ENCODE results near the gene AAGAB. TPM values are rescaled to one million over a fixed set of nuclear protein-coding genes. Genes with fewer than 3 reads are reported as not detected.
A peak's percentile ranks its signal among the peaks of the same experiment; 100 is the strongest.
"Not testable (repeated sequence)": the region's sequence is repeated elsewhere in the genome, so short reads cannot be mapped to it uniquely, and the experiment has no call there.

Gene AAGAB
- total RNA-seq, 1 experiment from 2014 or later, result 87.8 TPM

DNA sequence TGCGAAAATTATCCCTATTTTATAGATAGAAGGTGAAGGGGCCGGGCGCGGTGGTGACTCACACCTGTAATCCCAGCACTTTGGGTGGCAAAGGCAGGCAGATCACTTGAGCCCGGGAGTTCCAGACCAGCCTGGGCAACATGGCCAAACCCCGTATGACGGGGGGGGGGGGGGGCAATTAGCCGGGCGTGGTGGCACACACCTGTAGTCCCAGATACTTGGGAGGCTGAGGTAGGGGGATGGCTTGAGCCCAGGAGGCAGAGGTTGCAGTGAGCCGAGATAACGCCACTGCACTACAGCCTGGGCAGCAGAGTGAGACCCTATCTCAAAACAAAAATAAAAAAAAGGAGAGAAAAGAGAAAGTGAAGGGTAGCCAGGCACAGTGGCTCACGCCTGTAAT, 1.4 kb downstream of the AAGAB start:
- DNase-seq (ENCODE audit: low spot score), result no peak

DNA sequence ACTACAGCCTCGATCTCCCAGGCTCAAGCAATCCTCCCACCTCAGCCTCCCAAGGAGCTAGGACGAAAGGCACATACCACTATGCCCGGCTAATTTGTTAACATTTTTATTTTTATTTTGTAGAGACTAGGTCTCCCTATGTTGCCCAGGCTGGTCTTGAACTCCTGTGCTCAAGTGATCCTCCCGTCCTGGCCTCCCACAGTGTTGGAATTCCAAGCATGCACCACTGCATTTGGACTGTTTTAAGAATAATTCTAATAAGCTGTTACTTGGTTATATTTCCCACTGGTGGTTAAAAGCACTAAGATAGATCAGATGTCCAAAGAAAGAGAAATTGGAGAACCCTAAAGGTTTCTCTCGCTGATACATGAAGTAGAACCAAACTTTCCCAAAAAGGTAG, 3.1 kb downstream of the AAGAB start:
- no peak for DNase-seq (ENCODE audit: low spot score)

- no peak for DNase-seq (ENCODE audit: low spot score)
Measured at GRCh38 chr15:67249830-67250229, 4.6 kb downstream of the AAGAB start.

DNA sequence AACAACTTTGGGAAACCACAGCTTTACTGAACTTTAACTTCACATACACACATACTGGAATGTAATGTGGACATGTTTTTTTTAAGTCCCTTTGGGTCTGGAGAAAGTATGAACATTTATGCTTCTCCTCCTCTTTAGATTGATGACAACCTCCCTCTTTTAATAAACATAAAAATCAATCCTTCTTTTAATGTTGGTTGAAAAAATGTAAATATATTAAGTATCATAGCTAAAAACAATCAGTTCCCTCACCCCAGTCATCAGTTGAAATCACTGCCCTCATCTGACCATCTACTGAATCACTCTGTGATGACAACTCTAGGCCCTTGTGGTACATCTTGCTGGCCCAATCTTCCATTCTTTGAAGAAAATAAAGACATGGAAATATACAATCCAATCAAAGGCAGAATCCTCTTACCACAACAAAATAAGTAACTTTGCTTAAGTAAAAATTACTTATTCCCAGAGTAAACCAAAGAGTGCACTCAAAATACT, 6.4 kb downstream of the AAGAB start:
- no peak for DNase-seq (ENCODE audit: low spot score)

DNA sequence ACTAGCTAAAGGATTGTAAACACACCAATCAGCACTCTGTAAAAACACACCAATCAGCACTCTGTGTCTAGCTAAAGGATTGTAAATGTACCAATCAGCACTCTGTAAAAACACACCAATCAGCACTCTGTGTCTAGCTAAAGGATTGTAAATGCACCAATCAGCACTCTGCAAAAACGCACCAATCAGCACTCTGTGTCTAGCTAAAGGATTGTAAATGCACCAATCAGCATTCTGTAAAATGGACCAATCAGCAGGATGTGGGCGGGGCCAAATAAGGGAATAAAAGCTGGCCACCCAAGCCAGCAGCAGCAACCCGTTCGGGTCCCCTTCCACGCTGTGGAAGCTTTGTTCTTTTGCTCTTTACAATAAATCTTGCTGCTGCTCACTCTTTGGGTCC, 7.9 kb downstream of the AAGAB start:
- not testable (repeated sequence) for DNase-seq (ENCODE audit: low spot score)

GRCh38 chr15:67244971-67245478, 9.4 kb downstream of the AAGAB start:
- no peak for DNase-seq (ENCODE audit: low spot score)

GRCh38 chr15:67242708-67243111, 11.8 kb downstream of the AAGAB start:
- DNase-seq (ENCODE audit: low spot score), result peak; percentile 40

DNA sequence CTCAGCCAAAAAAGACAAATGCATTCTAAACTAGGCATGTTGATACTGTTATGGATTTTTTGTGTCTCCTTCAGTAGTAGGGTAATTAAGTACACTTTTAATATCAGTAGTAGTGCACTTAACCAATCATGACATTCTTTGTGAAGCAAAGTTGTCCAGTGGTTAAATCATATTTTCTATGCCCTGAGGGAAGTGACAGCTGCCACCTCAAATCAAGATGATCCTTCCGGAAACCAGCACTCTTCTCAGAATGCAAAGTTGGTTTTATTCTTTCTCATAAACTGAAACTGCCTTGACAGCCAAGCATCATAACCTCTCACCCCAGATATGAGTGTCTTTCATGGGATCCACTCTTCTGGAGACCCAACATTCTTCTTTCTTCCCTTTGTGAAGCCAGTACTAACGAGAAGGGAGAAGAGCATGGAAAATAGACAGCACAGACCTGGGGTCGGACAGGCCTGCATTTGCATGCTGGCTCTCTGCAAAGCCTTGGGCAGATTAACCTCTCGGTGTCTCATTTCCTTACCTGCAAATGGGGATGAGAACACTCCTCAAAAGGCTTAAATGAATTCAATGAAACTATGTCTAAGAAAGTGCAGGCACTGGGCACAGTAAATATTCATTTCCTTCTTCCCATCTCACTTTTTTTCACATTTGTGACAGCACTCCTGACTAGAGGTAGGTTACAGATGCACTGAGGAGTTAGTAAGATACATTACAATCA, 13.2 kb downstream of the AAGAB start:
- no peak for DNase-seq (ENCODE audit: low spot score)

- peak; percentile 39 for DNase-seq (ENCODE audit: low spot score)
Measured at GRCh38 chr15:67240235-67241131, 14.0 kb downstream of the AAGAB start.

- no peak for DNase-seq (ENCODE audit: low spot score)
Measured at GRCh38 chr15:67232591-67232990, 21.9 kb downstream of the AAGAB start.

- no peak for DNase-seq (ENCODE audit: low spot score)
Measured at GRCh38 chr15:67230504-67230903, 24.0 kb downstream of the AAGAB start.

- no peak for DNase-seq (ENCODE audit: low spot score)
Measured at GRCh38 chr15:67228286-67228685, 26.2 kb downstream of the AAGAB start.

DNA sequence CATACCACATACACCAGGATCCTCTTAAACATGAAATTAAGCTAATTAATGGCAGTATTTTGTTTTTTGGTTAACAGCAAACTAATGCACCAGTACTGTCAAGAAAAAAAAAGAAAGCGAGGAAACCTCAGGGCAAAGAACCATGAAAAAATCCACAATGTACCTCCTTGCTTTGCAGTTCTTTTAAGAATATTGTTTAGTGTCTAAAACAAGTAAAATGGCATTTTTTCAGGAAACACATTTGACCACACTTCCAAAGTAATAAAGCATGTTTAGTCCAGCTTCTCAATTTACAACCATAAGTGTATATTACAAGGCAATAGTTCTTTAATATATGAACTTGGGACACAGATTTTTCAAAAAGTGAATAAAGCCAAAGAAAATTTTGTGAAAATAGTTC, 26.6 kb downstream of the AAGAB start:
- DNase-seq (ENCODE audit: low spot score), result no peak

DNA sequence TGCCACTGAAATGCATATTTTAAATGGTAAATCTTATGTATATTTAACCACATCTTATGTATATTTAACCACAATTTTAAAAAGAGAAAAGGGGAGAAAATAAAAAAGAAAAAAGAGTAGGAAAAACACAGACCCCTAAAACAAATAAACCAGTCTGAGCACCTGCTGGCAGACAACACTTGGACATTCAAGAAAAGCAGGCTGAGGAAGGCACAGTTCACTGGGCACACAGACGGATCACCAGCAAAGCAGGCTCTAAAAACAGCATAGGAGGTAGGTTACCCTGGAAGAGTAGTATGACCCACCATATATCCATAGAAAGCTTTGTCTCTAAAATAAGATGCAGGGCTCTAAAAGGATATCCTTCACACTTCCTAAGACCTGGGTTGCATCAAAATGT, 27.0 kb downstream of the AAGAB start:
- no peak for DNase-seq (ENCODE audit: low spot score)

DNA sequence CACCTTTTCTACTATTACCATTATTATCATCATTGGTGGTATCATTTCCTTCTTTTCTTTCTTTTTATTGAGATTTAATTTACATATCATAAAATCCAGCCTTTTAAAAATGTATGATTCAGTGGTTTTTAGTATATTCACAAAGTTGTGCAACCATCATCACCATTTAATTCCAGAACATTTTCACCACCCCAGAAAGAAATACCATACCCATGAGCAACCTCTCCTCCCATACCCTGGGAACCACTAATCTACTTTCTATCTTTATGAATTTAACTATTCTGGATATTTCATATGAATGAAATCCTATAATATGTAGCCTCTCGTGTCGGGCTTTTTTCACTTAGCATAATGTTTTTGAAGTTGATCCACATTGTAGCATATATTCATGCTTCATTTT, 29.1 kb downstream of the AAGAB start:
- DNase-seq (ENCODE audit: low spot score), result no peak

DNA sequence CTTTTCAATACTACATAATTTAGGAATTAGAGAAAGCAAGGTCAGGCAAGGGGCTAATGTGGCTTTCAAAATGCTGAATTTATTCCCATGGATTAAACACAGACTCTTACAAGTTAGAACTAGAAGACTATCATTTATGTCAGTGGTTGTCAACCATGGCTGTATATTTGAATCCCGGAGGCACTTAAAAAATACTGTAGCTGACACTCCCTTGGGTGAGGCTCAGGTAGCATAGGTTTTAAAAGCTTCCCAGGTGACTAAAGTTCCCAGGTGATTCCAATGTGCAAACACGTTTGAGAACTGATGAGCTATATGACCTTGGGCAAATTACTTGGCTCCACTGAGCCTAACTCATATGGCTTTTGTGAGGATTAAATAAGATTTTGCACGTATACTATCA, 29.6 kb downstream of the AAGAB start:
- DNase-seq (ENCODE audit: low spot score), result no peak

- no peak for DNase-seq (ENCODE audit: low spot score)
Measured at GRCh38 chr15:67219288-67219687, 35.2 kb downstream of the AAGAB start.

DNA sequence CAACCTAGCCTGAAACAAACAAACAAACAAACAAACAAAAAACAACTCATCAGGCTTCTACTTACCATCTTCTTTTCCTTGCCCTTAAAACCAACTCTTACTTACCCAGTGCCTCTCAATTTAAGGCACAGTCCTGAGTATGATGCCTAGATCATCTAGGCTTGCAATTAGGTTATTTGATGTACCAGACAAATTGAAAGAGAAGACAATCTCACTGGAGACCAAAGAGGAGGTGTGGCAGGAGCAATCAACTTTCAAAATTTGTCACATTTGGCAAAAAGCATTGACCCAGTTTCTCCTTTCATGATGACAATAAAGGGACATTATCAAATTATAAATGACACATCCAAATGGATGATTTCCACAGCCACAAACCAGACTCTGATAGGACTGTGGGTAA, 36.0 kb downstream of the AAGAB start:
- DNase-seq (ENCODE audit: low spot score), result no peak

DNA sequence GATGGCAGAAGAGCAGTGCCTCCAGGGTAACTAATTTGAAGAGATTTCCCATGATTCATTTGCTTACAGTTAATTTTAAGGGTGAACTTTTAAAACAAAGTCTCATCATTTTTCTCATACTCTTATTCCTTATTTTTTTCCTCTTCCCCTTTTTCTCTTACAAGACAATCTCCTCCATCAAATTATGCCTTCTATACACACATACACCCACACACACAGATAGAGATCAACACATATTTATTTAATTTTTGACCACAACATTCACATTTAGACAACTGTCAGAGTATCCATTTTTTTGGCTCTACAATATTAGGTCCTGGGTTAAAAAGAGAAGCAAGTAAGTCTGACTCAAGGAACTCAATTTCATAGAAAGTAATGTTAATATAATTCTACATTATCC, 37.6 kb downstream of the AAGAB start:
- no peak for DNase-seq (ENCODE audit: low spot score)

GRCh38 chr15:67215102-67215501, 39.4 kb downstream of the AAGAB start:
- no peak for DNase-seq (ENCODE audit: low spot score)

GRCh38 chr15:67212684-67213367, 41.6 kb downstream of the AAGAB start:
- no peak for DNase-seq (ENCODE audit: low spot score)

DNA sequence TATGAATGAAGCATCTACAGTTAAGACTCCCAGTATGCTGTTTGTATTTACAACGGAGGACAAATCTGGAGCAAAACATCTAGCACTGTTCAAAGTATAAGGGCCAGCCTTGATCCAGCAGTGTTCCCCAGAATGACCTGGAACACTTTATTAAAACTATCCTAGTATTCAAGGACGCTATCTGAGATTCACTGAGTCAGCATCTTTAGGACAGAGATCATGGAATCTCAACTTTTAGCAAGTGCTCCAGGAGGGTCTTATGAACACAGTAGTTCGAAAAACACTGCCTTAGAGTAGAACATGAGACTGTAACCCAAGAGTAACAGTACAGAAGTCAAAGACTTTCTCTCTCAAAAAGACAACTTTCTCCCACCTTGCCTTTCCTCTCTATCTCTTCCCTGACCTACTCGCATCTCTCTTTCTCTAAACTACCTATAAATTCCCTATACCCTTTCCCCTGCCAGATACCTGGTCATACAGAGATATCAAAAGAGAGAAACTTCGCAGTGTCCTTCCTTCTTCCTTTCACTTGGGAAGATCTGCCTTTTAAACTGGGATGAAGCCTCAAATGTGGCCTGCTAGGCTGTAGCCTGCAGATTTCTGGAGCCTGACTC, 43.8 kb downstream of the AAGAB start:
- DNase-seq (ENCODE audit: low spot score), result no peak

All from H4 (cell line).